Measurements from ENCODE around the gene PPP1R3C.

The PPP1R3C gene

DNA sequence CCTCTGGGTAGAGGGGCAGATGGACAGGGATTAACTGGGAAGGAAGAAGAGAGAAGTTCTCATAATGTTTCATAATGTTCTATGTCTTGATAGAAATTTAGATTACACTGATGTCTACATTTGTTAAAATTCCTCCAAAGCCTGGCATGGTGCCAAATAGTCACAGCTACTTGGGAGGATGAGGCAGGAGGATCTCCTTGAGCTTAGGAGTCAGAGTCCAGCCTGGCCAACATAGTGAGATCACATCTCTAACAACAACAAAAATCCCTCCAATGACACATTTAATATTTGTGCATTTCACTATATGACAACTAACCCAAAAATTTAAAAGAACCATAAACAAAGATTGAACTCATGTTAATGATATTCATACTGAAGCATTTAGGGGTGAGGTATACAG lies 33.0 kb upstream of the PPP1R3C start:
- Histone ChIP-seq H3K4me1 (ENCODE audit: control insufficient read depth in 2 of 2, insufficient read depth in 1 of 2, low read depth in 1 of 2, low read length in 2 of 2) (no peaks in the 10 kb centered on the region), H3K79me1 (ENCODE audit: low read depth, low read length) (no peaks in the 10 kb centered on the region), H3K27me3 (ENCODE audit: control insufficient read depth in 3 of 3, insufficient read depth in 3 of 3, low read depth in 1 of 3, low read length in 3 of 3) (peaks cover 0 to 2% (median 0%) of the 10 kb centered on the region in 3 experiments), H2BK12ac (ENCODE audit: low read length) (no peak overlapping the region), H3K9ac (ENCODE audit: low read depth, low read length, poor library complexity) (no peak overlapping the region), H3K14ac (ENCODE audit: low read length) (no peak overlapping the region), H4K8ac (ENCODE audit: low read depth, low read length) (no peak overlapping the region), H2BK120ac (ENCODE audit: low read depth, low read length) (no peak overlapping the region), H3K4me2 (ENCODE audit: insufficient read depth, low read length, poor library complexity, severe bottlenecking) (no peak overlapping the region), H3K23ac (ENCODE audit: low read depth, low read length, poor library complexity) (no peak overlapping the region), H2AK5ac (ENCODE audit: low read depth, low read length) (no peak overlapping the region), H3K18ac (ENCODE audit: low read length) (no peak overlapping the region), H3K27ac (replicated peaks; ENCODE audit: low read length) (no peak overlapping the region), H3K9me3 (replicated peaks in 1 of 2; ENCODE audit: control insufficient read depth in 2 of 2, insufficient read depth in 1 of 2, low read depth in 1 of 2, low read length in 2 of 2) (no peaks in the 10 kb centered on the region), H3K4ac (ENCODE audit: low read length) (no peak overlapping the region), H3K4me3 (ENCODE audit: low read length in 2 of 2) (no peak overlapping the region), H4K91ac (ENCODE audit: low read depth, low read length, poor library complexity) (no peak overlapping the region), H2AFZ (ENCODE audit: low read length) (no peak overlapping the region), H3K36me3 (replicated peaks in 1 of 2; ENCODE audit: control insufficient read depth in 2 of 2, insufficient read depth in 2 of 2, low read length in 2 of 2) (no peaks in the 10 kb centered on the region), H2BK5ac (ENCODE audit: low read length) (no peak overlapping the region), H2BK15ac (ENCODE audit: low read length) (no peak overlapping the region)
- no peak for DNase-seq (ENCODE audit: low spot score)

DNA sequence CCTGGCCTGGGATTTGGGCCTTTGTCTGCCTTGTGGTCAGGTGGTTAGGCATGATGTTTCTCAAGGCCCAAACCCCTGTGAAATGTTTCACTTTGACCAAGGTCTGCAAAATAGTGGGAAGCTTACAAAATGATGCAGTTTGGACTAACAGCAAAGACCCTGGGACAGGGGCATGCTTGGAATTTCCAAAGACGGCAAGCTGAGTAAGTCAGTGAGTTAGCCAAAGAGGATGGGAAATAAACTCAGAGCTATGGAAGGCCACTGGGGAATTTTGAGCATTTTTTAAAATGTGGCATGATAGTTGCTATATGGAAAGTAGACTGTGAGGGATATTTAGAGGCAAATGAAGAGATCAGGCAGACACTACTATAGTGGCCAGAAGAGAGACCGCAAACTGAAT lies 31.6 kb upstream of the PPP1R3C start:
- Histone ChIP-seq H2BK12ac (ENCODE audit: low read length) (no peak overlapping the region), H3K4me2 (ENCODE audit: insufficient read depth, low read length, poor library complexity, severe bottlenecking) (no peak overlapping the region), H3K4me3 (ENCODE audit: low read length in 2 of 2) (no peak overlapping the region), H3K27ac (replicated peaks; ENCODE audit: low read length) (no peak overlapping the region), H3K23ac (ENCODE audit: low read depth, low read length, poor library complexity) (no peak overlapping the region), H4K91ac (ENCODE audit: low read depth, low read length, poor library complexity) (no peak overlapping the region), H2BK5ac (ENCODE audit: low read length) (no peak overlapping the region), H3K9me3 (replicated peaks in 1 of 2; ENCODE audit: control insufficient read depth in 2 of 2, insufficient read depth in 1 of 2, low read depth in 1 of 2, low read length in 2 of 2) (no peaks in the 10 kb centered on the region), H3K79me1 (ENCODE audit: low read depth, low read length) (no peaks in the 10 kb centered on the region), H3K27me3 (ENCODE audit: control insufficient read depth in 3 of 3, insufficient read depth in 3 of 3, low read depth in 1 of 3, low read length in 3 of 3) (peaks cover 0 to 2% (median 0%) of the 10 kb centered on the region in 3 experiments), H3K9ac (ENCODE audit: low read depth, low read length, poor library complexity) (no peak overlapping the region), H4K8ac (ENCODE audit: low read depth, low read length) (no peak overlapping the region), H3K4me1 (ENCODE audit: control insufficient read depth in 2 of 2, insufficient read depth in 1 of 2, low read depth in 1 of 2, low read length in 2 of 2) (no peaks in the 10 kb centered on the region), H2AK5ac (ENCODE audit: low read depth, low read length) (no peak overlapping the region), H2AFZ (ENCODE audit: low read length) (no peak overlapping the region), H2BK15ac (ENCODE audit: low read length) (no peak overlapping the region), H3K4ac (ENCODE audit: low read length) (no peak overlapping the region), H3K14ac (ENCODE audit: low read length) (no peak overlapping the region), H2BK120ac (ENCODE audit: low read depth, low read length) (no peak overlapping the region), H3K36me3 (replicated peaks in 1 of 2; ENCODE audit: control insufficient read depth in 2 of 2, insufficient read depth in 2 of 2, low read length in 2 of 2) (no peaks in the 10 kb centered on the region), H3K18ac (ENCODE audit: low read length) (no peak overlapping the region)
- WGBS, 2 donors (ENCODE audit: extremely low coverage in 2 of 2, insufficient read length in 2 of 2, insufficient replicate concordance in 1 of 2), result no CpG with 5 or more reads among the region's 2 CpGs
- DNase-seq (ENCODE audit: low spot score), result no peak

DNA sequence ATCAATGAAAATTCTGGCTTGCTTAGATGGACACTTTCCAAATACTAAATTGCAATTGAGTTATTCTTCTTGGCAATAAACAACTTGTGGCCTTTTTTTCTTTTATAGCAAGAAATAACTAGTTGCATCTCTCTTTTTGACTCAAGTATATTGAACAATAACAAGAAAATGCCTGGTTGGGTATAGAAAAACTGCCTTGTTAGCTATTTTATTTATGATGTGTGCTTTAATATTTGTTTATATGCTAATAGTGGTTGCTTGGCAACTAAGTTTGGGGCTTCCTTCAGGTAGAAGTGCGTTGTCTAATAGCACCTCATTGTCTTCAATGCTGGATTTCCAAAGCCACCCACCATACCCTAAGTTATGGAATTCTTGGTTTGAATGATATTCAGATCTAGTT lies 30.1 kb upstream of the PPP1R3C start:
- Histone ChIP-seq H3K4me2 (ENCODE audit: insufficient read depth, low read length, poor library complexity, severe bottlenecking) (no peak overlapping the region), H3K4me1 (ENCODE audit: control insufficient read depth in 2 of 2, insufficient read depth in 1 of 2, low read depth in 1 of 2, low read length in 2 of 2) (no peaks in the 10 kb centered on the region), H3K36me3 (replicated peaks in 1 of 2; ENCODE audit: control insufficient read depth in 2 of 2, insufficient read depth in 2 of 2, low read length in 2 of 2) (no peaks in the 10 kb centered on the region), H2BK120ac (ENCODE audit: low read depth, low read length) (no peak overlapping the region), H2BK5ac (ENCODE audit: low read length) (no peak overlapping the region), H2AFZ (ENCODE audit: low read length) (no peak overlapping the region), H2AK5ac (ENCODE audit: low read depth, low read length) (no peak overlapping the region), H4K91ac (ENCODE audit: low read depth, low read length, poor library complexity) (no peak overlapping the region), H3K27me3 (ENCODE audit: control insufficient read depth in 3 of 3, insufficient read depth in 3 of 3, low read depth in 1 of 3, low read length in 3 of 3) (peaks cover 0 to 2% (median 0%) of the 10 kb centered on the region in 3 experiments), H2BK12ac (ENCODE audit: low read length) (no peak overlapping the region), H3K14ac (ENCODE audit: low read length) (no peak overlapping the region), H3K18ac (ENCODE audit: low read length) (no peak overlapping the region), H3K23ac (ENCODE audit: low read depth, low read length, poor library complexity) (no peak overlapping the region), H3K79me1 (ENCODE audit: low read depth, low read length) (no peaks in the 10 kb centered on the region), H3K27ac (replicated peaks; ENCODE audit: low read length) (no peak overlapping the region), H4K8ac (ENCODE audit: low read depth, low read length) (no peak overlapping the region), H3K9me3 (replicated peaks in 1 of 2; ENCODE audit: control insufficient read depth in 2 of 2, insufficient read depth in 1 of 2, low read depth in 1 of 2, low read length in 2 of 2) (no peaks in the 10 kb centered on the region), H3K4ac (ENCODE audit: low read length) (no peak overlapping the region), H2BK15ac (ENCODE audit: low read length) (no peak overlapping the region), H3K4me3 (ENCODE audit: low read length in 2 of 2) (no peak overlapping the region), H3K9ac (ENCODE audit: low read depth, low read length, poor library complexity) (no peak overlapping the region)
- DNase-seq (ENCODE audit: low spot score), result no peak
- no CpG with 5 or more reads among the region's 1 CpG for WGBS, 2 donors (ENCODE audit: extremely low coverage in 2 of 2, insufficient read length in 2 of 2, insufficient replicate concordance in 1 of 2)

- Histone ChIP-seq H2BK120ac (ENCODE audit: low read depth, low read length) (no peak overlapping the region), H2BK15ac (ENCODE audit: low read length) (no peak overlapping the region), H3K79me1 (ENCODE audit: low read depth, low read length) (no peaks in the 10 kb centered on the region), H3K14ac (ENCODE audit: low read length) (no peak overlapping the region), H4K8ac (ENCODE audit: low read depth, low read length) (no peak overlapping the region), H3K4me1 (ENCODE audit: control insufficient read depth in 2 of 2, insufficient read depth in 1 of 2, low read depth in 1 of 2, low read length in 2 of 2) (peaks cover 0 to 2% of the 10 kb centered on the region in 2 donors), H3K9me3 (replicated peaks in 1 of 2; ENCODE audit: control insufficient read depth in 2 of 2, insufficient read depth in 1 of 2, low read depth in 1 of 2, low read length in 2 of 2) (peaks cover 0 to 6% of the 10 kb centered on the region in 2 donors), H3K9ac (ENCODE audit: low read depth, low read length, poor library complexity) (no peak overlapping the region), H3K4me2 (ENCODE audit: insufficient read depth, low read length, poor library complexity, severe bottlenecking) (no peak overlapping the region), H3K27ac (replicated peaks; ENCODE audit: low read length) (no peak overlapping the region), H3K23ac (ENCODE audit: low read depth, low read length, poor library complexity) (no peak overlapping the region), H3K27me3 (ENCODE audit: control insufficient read depth in 3 of 3, insufficient read depth in 3 of 3, low read depth in 1 of 3, low read length in 3 of 3) (no peaks in the 10 kb centered on the region), H3K4me3 (ENCODE audit: low read length in 2 of 2) (no peak overlapping the region), H3K18ac (ENCODE audit: low read length) (no peak overlapping the region), H3K36me3 (replicated peaks in 1 of 2; ENCODE audit: control insufficient read depth in 2 of 2, insufficient read depth in 2 of 2, low read length in 2 of 2) (no peaks in the 10 kb centered on the region), H3K4ac (ENCODE audit: low read length) (no peak overlapping the region), H2AFZ (ENCODE audit: low read length) (peak overlapping the region; percentile 24), H2BK12ac (ENCODE audit: low read length) (no peak overlapping the region), H4K91ac (ENCODE audit: low read depth, low read length, poor library complexity) (no peak overlapping the region), H2BK5ac (ENCODE audit: low read length) (no peak overlapping the region), H2AK5ac (ENCODE audit: low read depth, low read length) (no peak overlapping the region)
- no peak for DNase-seq (ENCODE audit: low spot score)
- no CpG with 5 or more reads among the region's 6 CpGs for WGBS, 2 donors (ENCODE audit: extremely low coverage in 2 of 2, insufficient read length in 2 of 2, insufficient replicate concordance in 1 of 2)
Measured at GRCh38 chr10:91653219-91653870, 20.5 kb upstream of the PPP1R3C start.
